ENCODE results near the gene LDLRAD3. TPM values are rescaled to one million over a fixed set of nuclear protein-coding genes. Genes with fewer than 3 reads are reported as not detected.

The LDLRAD3 gene
- total and polyA plus RNA-seq, 9 donors, result 14.5 to 32.4 (median 17.2) TPM

GRCh38 chr11:36214480-36214879 is 270.6 kb downstream of the LDLRAD3 start:
- no peak overlapping the region for H3K27ac ChIP-seq
- H3K9me3 ChIP-seq, result no peaks in the 10 kb centered on the region
- no peaks in the 10 kb centered on the region for H3K27me3 ChIP-seq
- H3K4me3 ChIP-seq, result no peak overlapping the region
- WGBS, 3 donors, result 84 to 86% (median 85%) methylated on average over 3 of the region's 3 CpGs
- intact Hi-C loops (cut with DNase I), result no loop called here
- H3K4me1 ChIP-seq (ENCODE audit: insufficient read depth), result no peaks in the 10 kb centered on the region
- TF ChIP-seq EP300 (IDR thresholded peaks at IDR 0.05) (no peak), CTCF (IDR thresholded peaks at IDR 0.05) (no peak), POLR2A (IDR thresholded peaks at IDR 0.05) (no peak)
- no peaks in the 10 kb centered on the region for H3K36me3 ChIP-seq
- DNase-seq, result no peak

GRCh38 chr11:36214976-36215692 is 271.3 kb downstream of the LDLRAD3 start:
- DNase-seq, result no peak
- no peak overlapping the region for H3K27ac ChIP-seq
- intact Hi-C loops (cut with DNase I), result no loop called here
- 71 to 77% (median 73%) methylated on average over 13 of the region's 13 CpGs for WGBS, 3 donors
- no peaks in the 10 kb centered on the region for H3K27me3 ChIP-seq
- H3K9me3 ChIP-seq, result no peaks in the 10 kb centered on the region
- H3K4me3 ChIP-seq, result no peak overlapping the region
- H3K36me3 ChIP-seq, result no peaks in the 10 kb centered on the region
- no peaks in the 10 kb centered on the region for H3K4me1 ChIP-seq (ENCODE audit: insufficient read depth)
- TF ChIP-seq CTCF (IDR thresholded peaks at IDR 0.05) (no peak), EP300 (IDR thresholded peaks at IDR 0.05) (no peak), POLR2A (IDR thresholded peaks at IDR 0.05) (no peak)

GRCh38 chr11:36215693-36216060 is 271.8 kb downstream of the LDLRAD3 start:
- Histone ChIP-seq H3K27ac (no peak overlapping the region), H3K27me3 (no peaks in the 10 kb centered on the region), H3K4me1 (ENCODE audit: insufficient read depth) (no peaks in the 10 kb centered on the region), H3K4me3 (no peak overlapping the region), H3K36me3 (no peaks in the 10 kb centered on the region), H3K9me3 (no peaks in the 10 kb centered on the region)
- intact Hi-C loops (cut with DNase I), result no loop called here
- no peak for TF ChIP-seq CTCF (IDR thresholded peaks at IDR 0.05)
- TF ChIP-seq POLR2A (IDR thresholded peaks at IDR 0.05), result no peak
- no peak for TF ChIP-seq EP300 (IDR thresholded peaks at IDR 0.05)
- 76 to 86% (median 84%) methylated on average over 7 of the region's 7 CpGs for WGBS, 3 donors
- DNase-seq, result no peak

GRCh38 chr11:36216061-36216615 is 272.3 kb downstream of the LDLRAD3 start:
- no peaks in the 10 kb centered on the region for H3K27me3 ChIP-seq
- WGBS, 3 donors, result 76 to 95% (median 90%) methylated on average over 3 of the region's 3 CpGs
- intact Hi-C loops (cut with DNase I), result no loop called here
- no peak overlapping the region for H3K4me3 ChIP-seq
- H3K27ac ChIP-seq, result no peak overlapping the region
- H3K36me3 ChIP-seq, result no peaks in the 10 kb centered on the region
- H3K9me3 ChIP-seq, result no peaks in the 10 kb centered on the region
- no peak for DNase-seq
- H3K4me1 ChIP-seq (ENCODE audit: insufficient read depth), result no peaks in the 10 kb centered on the region
- TF ChIP-seq CTCF (IDR thresholded peaks at IDR 0.05) (no peak), EP300 (IDR thresholded peaks at IDR 0.05) (no peak), POLR2A (IDR thresholded peaks at IDR 0.05) (no peak)

Measured in ovary (tissue), 9 donors.